ENCODE results near the gene KRT84.

DNA sequence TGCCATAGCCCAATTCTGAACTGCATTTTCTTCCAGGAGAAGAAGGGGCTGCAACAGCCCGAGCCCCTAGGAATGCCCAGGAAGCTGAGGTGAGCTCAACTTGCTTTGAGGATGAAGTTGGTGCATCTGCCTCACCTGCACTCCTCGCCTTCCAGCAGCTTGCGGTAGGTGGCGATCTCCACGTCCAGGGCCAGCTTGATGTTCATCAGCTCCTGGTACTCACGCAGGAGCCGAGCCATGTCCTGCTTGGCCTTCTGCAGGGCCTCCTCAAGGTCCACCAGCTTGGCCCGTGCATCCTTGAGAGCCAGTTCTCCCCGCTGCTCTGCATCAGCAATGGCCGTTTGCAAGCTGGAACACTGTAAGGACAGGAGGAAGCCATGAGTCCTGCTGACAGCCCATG is 42.7 kb upstream of the KRT84 start:
- TF ChIP-seq, protein P1, sequence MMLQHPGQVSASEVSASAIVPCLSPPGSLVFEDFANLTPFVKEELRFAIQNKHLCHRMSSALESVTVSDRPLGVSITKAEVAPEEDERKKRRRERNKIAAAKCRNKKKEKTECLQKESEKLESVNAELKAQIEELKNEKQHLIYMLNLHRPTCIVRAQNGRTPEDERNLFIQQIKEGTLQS (IDR thresholded peaks at IDR 0.05) = no peak
- no peak for TF ChIP-seq POLR2A (IDR thresholded peaks at IDR 0.05; ENCODE audit: borderline replicate concordance, extremely low read depth, insufficient read depth, insufficient read length)
- TF ChIP-seq CTCF (IDR thresholded peaks at IDR 0.05 in 2 of 3, conservative IDR thresholded peaks at IDR 0.05 in 1 of 3; ENCODE audit: borderline replicate concordance in 1 of 3, insufficient read depth in 1 of 3, low read depth in 2 of 3, low read length in 2 of 3) = peak in 1 of 3 experiments; percentile 8; a peak in 1 of 6 replicates
- no peak for TF ChIP-seq EGR1 (IDR thresholded peaks at IDR 0.05; ENCODE audit: low read depth)
- no peak for TF ChIP-seq POLR2AphosphoS5 (IDR thresholded peaks at IDR 0.05; ENCODE audit: low read depth, low read length)

All from HCT116 (cell line).